Measurements from ENCODE around the gene TMEM150A.

DNA sequence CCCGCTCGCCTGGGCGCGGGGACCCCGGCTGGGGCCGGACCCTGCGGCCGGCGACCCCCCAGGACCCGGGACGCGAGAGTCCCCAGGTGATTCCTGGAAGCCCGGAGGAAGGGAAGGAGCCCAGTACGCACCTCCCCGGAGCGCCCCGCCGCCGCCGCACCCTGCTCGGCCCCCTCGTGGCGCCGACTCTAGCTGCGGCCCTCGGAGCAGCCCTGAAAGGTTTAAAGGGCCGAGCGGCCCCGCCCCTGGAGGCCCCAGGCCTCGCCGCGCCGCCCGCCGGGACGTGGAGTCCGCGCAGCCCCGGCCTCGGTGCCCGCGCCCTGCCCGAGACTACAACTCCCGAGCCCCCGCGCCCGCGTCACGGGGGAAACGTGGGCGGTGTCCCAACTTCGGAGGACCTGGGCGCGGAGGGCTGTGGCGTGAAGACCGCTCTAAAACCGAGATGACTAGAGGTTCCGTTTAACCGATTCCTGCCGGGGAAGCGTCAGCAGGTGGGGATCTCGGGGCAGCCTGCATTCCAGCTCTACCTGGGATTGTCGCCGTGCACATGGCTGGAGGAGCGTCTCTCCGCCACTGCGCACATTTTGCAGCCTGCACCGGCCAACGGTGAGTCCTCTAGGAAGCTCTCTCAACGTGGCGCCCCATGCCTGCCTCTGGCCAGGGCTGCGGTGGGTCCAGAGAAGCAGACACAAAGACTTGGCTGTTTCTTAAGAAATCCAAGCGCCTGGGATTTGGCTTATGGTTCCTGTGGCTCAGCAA, at the start of gene TMEM150A:
- TF ChIP-seq EP300 (IDR thresholded peaks at IDR 0.05; ENCODE audit: borderline replicate concordance) = no peak
- no peak for TF ChIP-seq NFIC (IDR thresholded peaks at IDR 0.05)
- TF ChIP-seq, protein P1, sequence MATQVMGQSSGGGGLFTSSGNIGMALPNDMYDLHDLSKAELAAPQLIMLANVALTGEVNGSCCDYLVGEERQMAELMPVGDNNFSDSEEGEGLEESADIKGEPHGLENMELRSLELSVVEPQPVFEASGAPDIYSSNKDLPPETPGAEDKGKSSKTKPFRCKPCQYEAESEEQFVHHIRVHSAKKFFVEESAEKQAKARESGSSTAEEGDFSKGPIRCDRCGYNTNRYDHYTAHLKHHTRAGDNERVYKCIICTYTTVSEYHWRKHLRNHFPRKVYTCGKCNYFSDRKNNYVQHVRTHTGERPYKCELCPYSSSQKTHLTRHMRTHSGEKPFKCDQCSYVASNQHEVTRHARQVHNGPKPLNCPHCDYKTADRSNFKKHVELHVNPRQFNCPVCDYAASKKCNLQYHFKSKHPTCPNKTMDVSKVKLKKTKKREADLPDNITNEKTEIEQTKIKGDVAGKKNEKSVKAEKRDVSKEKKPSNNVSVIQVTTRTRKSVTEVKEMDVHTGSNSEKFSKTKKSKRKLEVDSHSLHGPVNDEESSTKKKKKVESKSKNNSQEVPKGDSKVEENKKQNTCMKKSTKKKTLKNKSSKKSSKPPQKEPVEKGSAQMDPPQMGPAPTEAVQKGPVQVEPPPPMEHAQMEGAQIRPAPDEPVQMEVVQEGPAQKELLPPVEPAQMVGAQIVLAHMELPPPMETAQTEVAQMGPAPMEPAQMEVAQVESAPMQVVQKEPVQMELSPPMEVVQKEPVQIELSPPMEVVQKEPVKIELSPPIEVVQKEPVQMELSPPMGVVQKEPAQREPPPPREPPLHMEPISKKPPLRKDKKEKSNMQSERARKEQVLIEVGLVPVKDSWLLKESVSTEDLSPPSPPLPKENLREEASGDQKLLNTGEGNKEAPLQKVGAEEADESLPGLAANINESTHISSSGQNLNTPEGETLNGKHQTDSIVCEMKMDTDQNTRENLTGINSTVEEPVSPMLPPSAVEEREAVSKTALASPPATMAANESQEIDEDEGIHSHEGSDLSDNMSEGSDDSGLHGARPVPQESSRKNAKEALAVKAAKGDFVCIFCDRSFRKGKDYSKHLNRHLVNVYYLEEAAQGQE (IDR thresholded peaks at IDR 0.05; ENCODE audit: low read depth) = no peak
- TF ChIP-seq YY1 (IDR thresholded peaks at IDR 0.05; ENCODE audit: low read depth) = no peak; the same call in 1 of the 2 replicates
- TF ChIP-seq, protein P2, sequence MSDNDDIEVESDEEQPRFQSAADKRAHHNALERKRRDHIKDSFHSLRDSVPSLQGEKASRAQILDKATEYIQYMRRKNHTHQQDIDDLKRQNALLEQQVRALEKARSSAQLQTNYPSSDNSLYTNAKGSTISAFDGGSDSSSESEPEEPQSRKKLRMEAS (IDR thresholded peaks at IDR 0.05) = peak; percentile 67
- no peak for TF ChIP-seq RAD21 (IDR thresholded peaks at IDR 0.05; ENCODE audit: low read depth)
- peak; percentile 67 for TF ChIP-seq CREB1 (IDR thresholded peaks at IDR 0.05; ENCODE audit: low read depth)
- TF ChIP-seq TAF1 (IDR thresholded peaks at IDR 0.05; ENCODE audit: low read depth) = peak; percentile 47; the same call in 1 of the 2 replicates
- TF ChIP-seq CEBPB (IDR thresholded peaks at IDR 0.05) = no peak
- no peak for TF ChIP-seq FOXM1 (IDR thresholded peaks at IDR 0.05; ENCODE audit: borderline replicate concordance, low read depth)
